GM19035 (cell line): Measurements from ENCODE around the gene ARL2BP.

Experiments
- ATAC-seq: cut with Tn5 transposase; IDR thresholded peaks from one replicate; pipeline ENCODE4 v1.9.1; 2021; ENCODE audit not compliant: unreplicated experiment

ARL2BP gene

GRCh38 chr16:57235128-57236021 lies 9.7 kb upstream of the ARL2BP start:
- no peak for ATAC-seq

- no peak for ATAC-seq
These were observed 9.1 kb upstream of the ARL2BP start for GRCh38 chr16:57236022-57236350.

GRCh38 chr16:57238682-57239081 lies 6.4 kb upstream of the ARL2BP start:
- ATAC-seq: no peak

- no peak for ATAC-seq
These were observed 6.0 kb upstream of the ARL2BP start for GRCh38 chr16:57239107-57239506.

GRCh38 chr16:57240851-57241250 lies 4.2 kb upstream of the ARL2BP start:
- no peak for ATAC-seq

- ATAC-seq: no peak
These were observed 2.4 kb upstream of the ARL2BP start for GRCh38 chr16:57242650-57243049.

GRCh38 chr16:57244463-57244766 lies 644 bp upstream of the ARL2BP start:
- ATAC-seq: peak; percentile 30

GRCh38 chr16:57245472-57246113 lies 534 bp downstream of the ARL2BP start:
- peak; percentile 31 for ATAC-seq

GRCh38 chr16:57251352-57251751 lies 6.3 kb downstream of the ARL2BP start:
- ATAC-seq: no peak

- no peak for ATAC-seq
These were observed 7.2 kb downstream of the ARL2BP start for GRCh38 chr16:57252148-57252721.

- ATAC-seq: no peak
These were observed 8.4 kb downstream of the ARL2BP start for GRCh38 chr16:57253466-57253865.

- no peak for ATAC-seq
These were observed 10.8 kb downstream of the ARL2BP start for GRCh38 chr16:57255686-57256415.

- ATAC-seq: no peak
These were observed 11.7 kb downstream of the ARL2BP start for GRCh38 chr16:57256601-57257395.

GRCh38 chr16:57257455-57258070 lies 12.5 kb downstream of the ARL2BP start:
- no peak for ATAC-seq

GRCh38 chr16:57258226-57258909 lies 13.3 kb downstream of the ARL2BP start:
- ATAC-seq: no peak

- no peak for ATAC-seq
These were observed 13.9 kb downstream of the ARL2BP start for GRCh38 chr16:57258910-57259475.

- ATAC-seq: no peak
These were observed 15.4 kb downstream of the ARL2BP start for GRCh38 chr16:57260294-57260929.

- no peak for ATAC-seq
These were observed 16.7 kb downstream of the ARL2BP start for GRCh38 chr16:57261806-57262205.
